ENCODE results near the gene CEBPA.

CEBPA gene

DNA sequence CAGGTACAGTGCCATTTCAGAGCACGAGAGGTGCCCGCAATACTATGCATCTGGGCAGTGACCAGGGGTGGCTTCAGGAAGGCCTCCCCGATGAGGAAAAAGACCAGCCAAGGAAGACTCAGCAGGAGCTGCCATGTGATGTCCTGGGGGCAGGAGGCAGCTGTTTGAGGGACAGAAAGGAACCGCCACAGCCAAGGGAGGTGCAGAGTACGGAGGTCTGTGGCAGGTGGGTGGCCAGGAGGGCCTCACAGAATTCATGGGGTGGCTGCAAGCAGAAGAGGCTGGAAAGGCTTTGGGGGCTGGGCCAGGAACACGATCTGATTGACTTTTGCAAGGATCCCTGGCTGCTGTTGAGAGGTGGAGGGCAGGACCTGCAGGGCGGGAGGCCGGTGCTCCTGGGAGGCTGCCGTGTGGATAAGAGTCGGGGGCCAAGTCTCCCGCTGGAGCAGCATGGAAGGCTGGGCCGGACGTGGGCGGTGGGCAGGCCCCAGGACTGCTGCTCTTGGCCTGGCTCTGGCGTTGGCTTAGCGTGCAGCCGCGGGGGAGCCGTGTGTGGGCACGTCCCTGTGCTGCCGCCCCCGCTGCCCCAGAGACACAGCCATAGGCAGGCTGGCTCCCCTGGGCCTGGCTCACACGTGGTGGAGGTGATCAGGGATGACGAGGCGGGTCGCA, 29.1 kb downstream of the CEBPA start:
- DNase-seq (ENCODE audit: low read depth, low spot score), result no peak

GRCh38 chr19:33271246-33272021, 30.9 kb downstream of the CEBPA start:
- DNase-seq (ENCODE audit: low read depth, low spot score), result no peak

- DNase-seq (ENCODE audit: low read depth, low spot score), result no peak
Measured at GRCh38 chr19:33270769-33271168, 31.6 kb downstream of the CEBPA start.

- no peak for DNase-seq (ENCODE audit: low read depth, low spot score)
Measured at GRCh38 chr19:33269016-33269415, 33.3 kb downstream of the CEBPA start.

- DNase-seq (ENCODE audit: low read depth, low spot score), result no peak
Measured at GRCh38 chr19:33268162-33268991, 34.0 kb downstream of the CEBPA start.

GRCh38 chr19:33267706-33268105, 34.6 kb downstream of the CEBPA start:
- DNase-seq (ENCODE audit: low read depth, low spot score), result no peak

DNA sequence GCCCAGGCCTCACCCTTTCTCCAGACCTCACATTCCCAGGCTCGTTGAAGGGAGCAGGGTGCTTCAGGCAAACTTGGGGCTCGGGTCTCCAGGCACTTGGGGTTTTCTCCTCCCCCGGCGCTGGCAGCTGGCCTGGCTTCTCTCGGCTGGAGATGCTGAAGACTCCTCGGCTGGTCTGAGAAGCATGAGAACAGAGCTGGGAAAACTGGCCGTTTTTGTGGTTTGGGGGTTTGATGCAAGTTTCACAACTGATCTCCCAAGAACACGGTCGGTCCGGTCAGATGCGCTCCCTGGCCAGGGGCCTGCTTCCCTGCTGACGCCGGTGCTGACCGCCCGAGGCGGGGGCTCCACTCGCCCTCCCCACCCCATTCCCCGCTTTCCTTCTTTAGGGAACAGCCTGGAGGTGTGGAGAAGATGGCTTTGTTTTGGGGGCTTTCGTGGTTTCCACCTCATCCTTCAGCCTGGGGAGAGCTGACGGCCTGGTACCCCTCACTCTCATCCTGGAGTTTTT, 35.3 kb downstream of the CEBPA start:
- DNase-seq (ENCODE audit: low read depth, low spot score), result no peak

DNA sequence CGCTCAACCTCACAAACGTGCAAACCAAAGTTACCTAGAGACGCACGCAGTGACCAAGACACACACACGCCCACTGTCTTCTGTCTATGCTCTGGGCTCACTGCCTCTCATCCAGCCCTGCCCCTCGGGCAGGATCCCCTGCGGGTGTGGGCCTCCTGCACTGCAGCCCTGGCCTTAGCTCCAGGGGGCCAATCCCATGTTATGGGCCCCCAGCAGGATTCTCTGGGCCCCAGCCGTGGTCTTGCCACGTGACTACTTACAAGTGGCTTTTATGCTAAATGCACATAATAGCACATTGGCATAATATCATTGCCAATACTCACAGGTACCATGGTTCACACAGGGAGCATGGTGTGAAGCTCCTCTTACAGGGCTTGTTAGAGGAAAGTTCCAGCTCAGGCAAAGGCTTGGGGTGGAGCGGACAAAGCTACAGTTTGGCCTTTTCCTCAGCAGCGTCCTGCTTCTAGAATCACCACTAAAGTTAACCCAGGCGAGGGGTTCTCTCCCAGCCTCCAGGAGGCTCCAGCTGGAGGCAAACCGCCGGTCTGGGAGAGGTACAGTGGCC, 37.4 kb downstream of the CEBPA start:
- DNase-seq (ENCODE audit: low read depth, low spot score), result no peak

DNA sequence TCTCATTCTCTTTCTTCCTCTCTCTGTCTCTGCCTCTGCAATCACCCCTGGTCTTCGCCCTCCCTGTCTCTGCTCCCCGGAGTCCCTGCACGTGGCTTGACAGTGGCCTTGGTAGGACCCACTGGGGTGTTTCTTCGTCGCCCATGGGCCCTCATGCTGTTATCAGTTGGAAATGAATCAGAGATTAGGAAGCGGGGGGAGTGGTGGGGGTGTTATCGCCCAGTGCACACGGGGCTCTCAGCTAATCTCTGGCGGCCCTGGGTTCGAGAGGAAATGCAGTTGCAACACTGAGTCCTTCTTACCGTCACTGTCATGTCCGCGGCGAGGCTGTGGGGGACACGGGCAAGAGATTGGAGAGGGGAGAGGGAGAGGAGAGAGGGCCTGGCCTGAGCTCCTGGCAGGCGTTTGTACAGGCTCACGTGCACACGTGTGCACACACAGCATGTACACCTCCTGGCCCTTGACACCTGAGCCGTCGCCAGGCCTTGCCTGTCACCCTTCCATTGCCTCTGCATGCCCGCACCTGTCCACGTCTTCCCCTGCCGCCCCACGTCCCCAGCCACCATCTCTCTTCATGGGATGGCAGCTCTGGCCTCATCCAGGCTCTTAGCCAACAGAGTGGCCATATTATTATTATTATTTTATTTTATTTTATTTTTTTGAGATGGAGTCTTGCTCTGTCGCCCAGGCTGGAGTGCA, 38.9 kb downstream of the CEBPA start:
- no peak for DNase-seq (ENCODE audit: low read depth, low spot score)

DNA sequence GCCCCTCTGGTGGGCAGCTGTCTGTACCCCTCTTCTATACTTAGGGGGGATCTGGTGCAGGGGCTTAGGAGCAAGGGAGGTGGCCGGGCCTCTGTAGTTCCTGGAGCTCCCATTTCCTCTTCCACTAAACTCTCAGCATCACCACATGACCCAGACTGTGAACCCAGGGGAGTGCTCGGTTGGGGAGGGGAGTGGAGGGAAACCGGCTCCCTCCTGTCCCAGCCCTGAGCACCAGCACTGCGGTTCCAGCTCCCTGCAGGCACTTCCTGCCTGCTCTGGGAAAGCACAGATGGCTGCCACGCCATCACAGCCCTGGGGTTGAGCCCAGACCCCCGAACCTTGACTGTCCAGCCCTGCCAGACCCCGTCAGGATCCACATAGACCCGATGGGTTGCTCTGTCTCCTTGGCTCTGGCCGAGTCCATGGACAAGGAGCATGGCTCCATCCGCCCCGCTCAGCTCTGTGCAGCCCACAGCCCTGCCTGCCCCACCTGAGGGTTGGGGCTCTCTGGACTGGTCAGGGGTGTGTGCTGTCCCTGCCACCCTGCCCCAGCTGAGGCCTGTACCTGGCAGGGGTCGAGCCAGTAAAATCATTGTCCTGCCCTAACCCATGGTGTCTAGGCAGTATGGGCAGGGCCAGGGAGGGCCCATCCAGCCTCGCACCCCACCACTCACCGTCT, 40.7 kb downstream of the CEBPA start:
- DNase-seq (ENCODE audit: low read depth, low spot score), result no peak

GRCh38 chr19:33260628-33261418, 41.5 kb downstream of the CEBPA start:
- DNase-seq (ENCODE audit: low read depth, low spot score), result no peak

- DNase-seq (ENCODE audit: low read depth, low spot score), result no peak
Measured at GRCh38 chr19:33259539-33259938, 42.8 kb downstream of the CEBPA start.

GRCh38 chr19:33257828-33258227, 44.5 kb downstream of the CEBPA start:
- no peak for DNase-seq (ENCODE audit: low read depth, low spot score)

DNA sequence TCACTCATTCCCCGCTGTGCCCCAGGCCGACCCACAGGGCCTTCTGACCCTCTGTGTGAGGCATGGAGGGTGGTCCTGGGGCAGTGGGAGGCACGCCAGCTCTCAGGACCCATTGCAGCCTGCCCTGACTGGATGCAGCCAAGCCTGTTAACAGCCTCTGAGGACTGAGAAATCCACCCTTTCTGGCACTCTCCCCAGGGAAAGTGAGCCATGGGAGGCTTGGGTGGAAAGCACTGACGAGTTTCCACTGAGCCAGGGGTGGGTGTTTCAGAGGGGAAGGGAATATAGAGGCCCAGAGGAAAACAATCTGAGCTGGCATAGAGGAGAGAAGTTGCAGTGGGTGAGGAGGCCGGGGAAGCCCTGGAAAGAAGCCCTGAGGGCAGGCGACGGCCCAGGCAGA, 46.1 kb downstream of the CEBPA start:
- no peak for DNase-seq (ENCODE audit: low read depth, low spot score)

- no peak for DNase-seq (ENCODE audit: low read depth, low spot score)
Measured at GRCh38 chr19:33255781-33256180, 46.6 kb downstream of the CEBPA start.

DNA sequence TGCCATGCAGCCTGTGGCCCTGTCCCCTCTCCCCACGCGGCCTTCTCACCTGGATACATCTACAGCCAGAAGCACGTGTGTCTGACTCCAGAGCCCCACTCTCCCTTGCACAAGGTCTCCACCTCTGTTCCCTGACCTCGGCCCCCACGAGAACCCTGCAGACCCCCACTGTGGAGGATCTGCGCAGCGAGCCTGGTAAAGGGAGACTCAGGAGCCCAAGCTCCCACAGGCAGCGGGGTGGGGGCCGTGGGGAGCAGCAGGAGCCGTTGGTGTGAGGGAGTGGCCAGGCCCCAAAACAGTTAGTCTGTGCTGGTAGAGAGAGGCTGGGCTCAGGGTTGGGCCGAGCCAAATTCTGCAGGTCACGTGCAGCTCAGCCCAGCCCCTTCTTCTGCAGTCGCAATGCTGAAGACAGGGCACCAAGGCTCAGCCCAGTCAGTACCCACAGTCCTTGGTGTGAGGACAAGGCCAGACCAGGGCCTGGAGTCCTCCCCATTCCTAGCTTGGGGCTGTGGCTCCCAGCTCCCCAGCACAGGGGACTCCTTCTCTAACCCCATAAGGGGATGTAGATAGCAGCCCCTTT, 48.0 kb downstream of the CEBPA start:
- DNase-seq (ENCODE audit: low read depth, low spot score), result no peak

DNA sequence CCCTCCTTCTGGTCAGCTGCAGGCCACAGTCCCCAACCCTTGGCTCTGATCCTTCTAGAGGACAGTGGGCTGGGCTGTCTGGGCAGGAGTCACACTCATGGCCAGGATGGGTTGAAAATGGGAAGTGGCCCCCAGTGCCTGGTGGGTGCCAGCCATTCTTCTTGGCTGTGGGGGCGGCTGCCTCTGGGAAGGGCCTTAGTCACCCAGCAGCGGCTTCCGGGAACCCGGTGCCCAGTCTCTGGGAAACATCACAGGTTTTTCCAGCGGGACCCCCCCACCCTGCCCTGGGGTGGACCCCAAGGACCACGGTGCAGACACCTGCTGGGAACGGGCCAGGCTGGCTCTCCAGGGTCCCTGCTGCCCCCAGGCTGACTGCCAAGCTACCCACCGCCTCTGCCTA, 49.4 kb downstream of the CEBPA start:
- no peak for DNase-seq (ENCODE audit: low read depth, low spot score)

- no peak for DNase-seq (ENCODE audit: low read depth, low spot score)
Measured at GRCh38 chr19:33252418-33252962, 49.8 kb downstream of the CEBPA start.

- no peak for DNase-seq (ENCODE audit: low read depth, low spot score)
Measured at GRCh38 chr19:33251526-33252090, 50.7 kb downstream of the CEBPA start.

Measured in activated naive CD8-positive, alpha-beta T cell treated with anti-CD3 and anti-CD28 coated beads, Interleukin-2, amount 50 U/mL, for 16 hours (primary cell).